HG03175 (cell line): ENCODE data around the gene URB2.
"Not testable (repeated sequence)": the region's sequence is repeated elsewhere in the genome, so short reads cannot be mapped to it uniquely, and the experiment has no call there.

ENCODE experiments used
- ATAC-seq: cut with Tn5 transposase; IDR thresholded peaks from one replicate; pipeline ENCODE4 v1.9.1; 2021; ENCODE audit warnings: mild to moderate bottlenecking, moderate library complexity; ENCODE audit not compliant: unreplicated experiment

The URB2 gene

DNA sequence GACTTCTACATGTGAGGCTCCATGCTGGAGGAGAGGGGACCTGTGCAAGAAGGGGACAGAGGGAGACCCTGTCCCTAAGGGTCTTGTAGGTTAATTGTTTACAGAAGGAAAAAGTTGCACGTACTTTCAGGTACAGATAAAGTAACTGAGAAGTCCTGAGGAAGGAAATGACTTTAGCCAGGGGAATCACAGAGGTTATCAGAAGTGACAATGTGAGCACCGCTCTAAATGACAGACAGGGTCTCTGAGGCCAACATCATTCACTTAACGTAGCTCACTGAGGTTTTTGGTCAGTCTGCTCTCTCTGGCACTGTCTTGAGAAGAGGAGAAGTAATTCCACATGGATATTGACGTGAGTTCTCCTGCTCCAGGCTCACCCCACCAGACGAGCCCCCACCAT, 12.1 kb upstream of the URB2 start:
- no peak for ATAC-seq

DNA sequence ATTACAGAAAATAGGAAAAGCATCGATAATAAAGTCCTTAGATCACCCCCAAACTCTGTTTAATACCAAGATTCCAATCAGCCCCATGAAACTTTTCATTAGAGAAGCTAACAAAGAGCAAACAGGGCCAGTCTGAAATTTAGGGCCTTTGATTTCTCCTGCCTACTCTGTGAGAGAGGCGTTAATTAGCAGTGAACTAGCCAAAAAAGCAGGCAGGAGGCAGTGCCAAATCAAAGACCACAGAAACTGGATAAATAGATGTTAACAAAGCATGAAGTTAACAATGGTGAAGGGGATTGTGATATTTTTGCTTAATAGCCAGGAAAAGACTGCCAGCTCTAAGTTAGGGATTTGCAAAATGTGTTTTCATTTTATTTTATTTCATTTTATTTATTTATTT, 11.3 kb upstream of the URB2 start:
- ATAC-seq = no peak

DNA sequence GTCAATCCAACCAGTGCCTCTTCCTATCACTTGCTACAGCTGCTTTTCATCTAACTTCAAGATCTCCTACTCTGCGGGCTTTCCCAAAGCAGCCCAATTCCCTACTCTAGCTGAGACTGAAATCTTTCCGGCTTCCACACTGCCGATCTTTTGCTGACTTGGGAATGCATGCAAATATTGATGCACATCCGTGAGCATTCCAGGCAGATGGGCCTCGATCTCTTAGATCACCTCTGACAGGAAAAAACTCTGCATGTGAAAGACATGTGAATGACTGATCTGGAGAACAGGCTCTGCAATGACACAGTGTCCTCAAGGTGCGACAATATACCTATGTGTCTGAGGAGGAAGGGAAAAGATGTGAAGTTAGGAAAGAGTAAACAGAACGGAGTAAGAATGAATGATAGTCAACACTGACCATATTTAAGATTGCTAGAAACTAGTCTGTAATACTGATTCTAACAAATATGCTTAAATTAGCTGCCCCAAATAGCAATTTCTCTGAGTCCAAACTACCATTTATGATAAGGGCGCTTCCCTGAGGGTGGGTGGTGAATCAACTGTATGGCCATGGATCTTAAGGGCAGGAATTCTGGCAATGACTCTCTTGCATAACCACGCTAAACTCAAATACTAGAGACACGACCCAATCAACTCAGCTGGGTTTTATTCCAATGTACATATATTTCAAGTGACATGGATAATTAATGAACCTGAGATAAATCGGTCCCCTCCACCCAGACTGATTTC, 8.5 kb upstream of the URB2 start:
- ATAC-seq = no peak

DNA sequence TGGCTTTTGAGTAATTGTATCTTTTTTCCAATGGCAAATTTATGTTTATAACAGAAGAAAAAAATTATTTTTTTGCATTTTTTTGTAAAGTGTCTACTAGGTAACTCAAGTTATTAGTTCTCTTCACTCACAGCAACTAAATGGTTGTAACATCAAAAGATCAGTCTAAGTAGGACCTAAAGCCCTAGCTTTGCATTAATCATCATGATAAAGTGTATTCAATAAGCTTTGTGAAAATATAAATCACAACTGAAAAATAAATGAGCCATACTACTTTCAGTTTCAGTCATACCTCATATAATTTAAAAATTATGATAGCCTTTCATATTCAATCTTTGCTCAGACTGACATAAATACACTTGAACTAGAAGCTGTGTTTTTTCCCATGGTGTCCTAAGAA, 7.0 kb upstream of the URB2 start:
- no peak for ATAC-seq

DNA sequence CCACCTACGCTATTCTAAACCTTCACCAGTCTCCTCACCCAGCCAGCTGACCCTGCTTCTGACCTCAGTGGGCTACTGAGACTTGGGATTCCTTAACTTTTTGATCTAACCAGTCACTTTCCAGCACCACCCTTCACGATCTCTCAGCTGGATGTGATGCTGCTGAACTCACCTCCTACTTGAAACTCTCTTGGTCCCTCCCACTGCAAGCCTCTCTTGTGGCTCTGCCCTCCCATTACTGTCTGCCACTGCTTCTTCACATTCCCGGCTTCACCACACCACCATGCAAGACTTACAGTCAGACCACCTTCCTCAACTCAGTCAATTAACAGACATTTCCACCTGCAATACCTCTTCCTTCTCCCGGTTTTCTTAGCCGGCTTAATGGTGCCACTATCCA, 6.4 kb upstream of the URB2 start:
- no peak for ATAC-seq

DNA sequence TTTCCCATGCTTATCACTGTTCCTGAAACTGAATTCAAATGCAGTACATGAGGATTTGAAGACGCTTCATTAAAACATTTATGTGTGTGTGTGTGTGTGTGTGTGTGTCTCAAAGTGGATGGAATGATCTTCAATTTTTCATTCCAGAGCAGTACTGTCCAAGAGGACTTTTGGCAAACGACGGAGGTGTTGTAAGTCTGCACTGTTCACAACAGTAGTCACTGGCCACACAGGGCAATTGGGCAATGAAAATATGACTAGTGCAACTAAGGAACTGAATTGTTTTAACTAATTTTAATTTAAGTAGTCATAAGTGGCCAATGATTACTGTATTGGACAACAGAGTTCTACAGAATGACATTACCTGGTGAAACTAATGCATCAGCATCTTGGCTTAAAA, 5.2 kb upstream of the URB2 start:
- ATAC-seq = no peak

DNA sequence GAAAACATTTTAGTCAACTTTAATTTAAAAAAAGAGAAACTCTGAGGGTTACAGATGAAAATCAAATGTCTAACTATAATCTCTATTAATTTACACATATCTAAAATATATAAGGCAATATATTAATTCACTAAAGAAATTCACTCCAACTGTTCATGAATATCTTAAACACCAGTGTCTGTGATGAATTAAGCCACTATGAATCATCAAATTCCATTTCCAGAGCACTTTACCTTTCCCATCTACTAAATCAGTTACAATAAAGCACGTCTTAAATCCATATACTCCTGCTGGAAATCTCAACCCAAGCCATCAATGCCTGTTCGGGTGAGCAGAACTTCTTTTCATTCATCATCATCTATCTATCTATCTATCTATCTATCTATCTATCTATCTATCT, 4.4 kb upstream of the URB2 start:
- ATAC-seq = no peak

- ATAC-seq = not testable (repeated sequence)
Measured at GRCh38 chr1:229622641-229623120, 3.4 kb upstream of the URB2 start.

DNA sequence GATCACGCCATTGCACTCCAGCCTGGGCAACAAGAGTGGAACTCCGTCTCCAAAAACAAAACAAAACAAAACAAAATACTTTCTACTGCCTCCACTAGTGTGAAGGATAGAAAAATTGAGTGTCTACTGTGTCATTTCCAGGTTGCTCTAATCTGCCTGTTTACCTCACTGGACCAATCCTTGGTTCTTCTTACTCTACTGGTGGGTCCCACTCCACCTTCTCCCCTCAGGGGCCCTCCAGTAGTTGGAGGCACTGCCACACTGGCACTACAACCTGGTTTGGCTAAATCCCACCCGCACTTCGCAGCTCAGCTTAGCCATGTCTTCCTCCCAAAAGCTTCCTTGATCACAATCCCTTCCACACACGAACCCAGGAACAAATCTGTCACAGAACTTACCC, 2.8 kb upstream of the URB2 start:
- no peak for ATAC-seq

- no peak for ATAC-seq
Measured at GRCh38 chr1:229623838-229624237, 2.2 kb upstream of the URB2 start.

GRCh38 chr1:229624521-229625070, 1.5 kb upstream of the URB2 start:
- no peak for ATAC-seq

GRCh38 chr1:229625071-229625914, 754 bp upstream of the URB2 start:
- peak; percentile 48 for ATAC-seq

- no peak for ATAC-seq
Measured at GRCh38 chr1:229627003-229627402, 956 bp downstream of the URB2 start.

DNA sequence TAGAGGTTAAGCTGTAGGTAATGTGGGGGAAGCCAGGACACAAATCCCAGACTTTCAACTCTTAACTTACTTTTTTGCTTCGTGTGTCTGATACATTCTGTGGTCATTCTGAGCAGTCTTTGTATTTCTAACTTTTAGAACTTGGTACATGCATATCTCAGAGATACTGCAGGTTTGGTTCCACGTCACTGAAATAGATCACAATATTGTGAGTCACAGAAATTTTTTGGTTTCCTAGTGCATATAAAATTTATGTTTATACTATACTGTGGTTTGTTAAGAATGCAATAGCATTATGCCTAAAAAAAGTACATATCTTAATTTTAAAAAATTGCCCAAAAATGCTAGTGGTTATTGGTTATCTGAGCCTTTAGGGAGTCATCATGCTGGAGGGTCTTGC, 3.2 kb downstream of the URB2 start:
- ATAC-seq = no peak

GRCh38 chr1:229631148-229631547, 5.1 kb downstream of the URB2 start:
- ATAC-seq = no peak

- ATAC-seq = no peak
Measured at GRCh38 chr1:229631966-229632365, 5.9 kb downstream of the URB2 start.

- ATAC-seq = no peak
Measured at GRCh38 chr1:229636042-229636441, 10.0 kb downstream of the URB2 start.

GRCh38 chr1:229637746-229638145, 11.7 kb downstream of the URB2 start:
- ATAC-seq = no peak

DNA sequence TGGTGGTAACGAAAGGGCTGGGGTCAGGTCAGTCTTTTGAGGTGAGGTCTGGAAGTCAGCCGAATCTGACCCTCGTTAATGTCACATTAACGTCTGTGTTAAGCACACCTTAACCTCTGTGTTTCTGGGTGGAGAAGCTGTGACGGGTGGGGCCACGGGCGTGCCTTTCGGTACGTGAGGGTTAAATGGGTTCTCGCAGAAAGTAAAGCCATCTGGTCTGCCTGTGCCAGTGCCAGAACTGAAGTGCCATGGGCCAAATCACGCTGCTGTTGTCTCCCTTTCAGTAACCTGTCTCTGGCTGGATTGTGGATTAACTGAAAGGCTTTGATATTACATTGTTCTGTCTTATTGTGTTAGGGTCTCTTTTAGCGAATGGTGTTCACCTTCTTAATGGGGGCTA, 14.4 kb downstream of the URB2 start:
- ATAC-seq = no peak

GRCh38 chr1:229641306-229641705, 15.3 kb downstream of the URB2 start:
- no peak for ATAC-seq

- ATAC-seq = no peak
Measured at GRCh38 chr1:229642376-229642775, 16.3 kb downstream of the URB2 start.

DNA sequence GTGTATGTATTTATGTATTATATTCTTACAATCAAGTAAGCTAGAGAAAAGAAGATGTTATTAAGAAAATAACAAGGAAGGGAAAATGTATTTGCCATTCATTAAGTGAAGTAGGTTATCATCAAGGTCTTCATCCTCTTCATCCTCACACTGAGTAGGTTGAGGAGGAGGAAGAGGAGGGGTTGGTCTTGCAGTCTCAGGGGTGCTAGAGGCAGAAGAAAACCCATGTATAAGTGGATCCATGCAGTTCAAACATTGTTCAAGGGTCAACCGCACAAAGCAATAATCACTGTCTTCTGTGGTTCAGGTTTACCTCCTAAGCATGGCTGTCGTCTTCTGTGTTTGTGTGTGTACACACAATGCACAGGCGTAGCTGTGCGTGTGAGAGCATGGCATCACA, 16.9 kb downstream of the URB2 start:
- no peak for ATAC-seq
